GM12801 (cell line): Measurements from ENCODE around the gene MYO16.

Experiments used
- TF ChIP-seq, protein P1 (sequence below): IDR thresholded peaks from one replicate; pipeline ENCODE4 v1.5.1; 2011; ENCODE audit warnings: control low read depth; ENCODE audit not compliant: insufficient read length; ENCODE audit errors: extremely low read depth

Gene MYO16

DNA sequence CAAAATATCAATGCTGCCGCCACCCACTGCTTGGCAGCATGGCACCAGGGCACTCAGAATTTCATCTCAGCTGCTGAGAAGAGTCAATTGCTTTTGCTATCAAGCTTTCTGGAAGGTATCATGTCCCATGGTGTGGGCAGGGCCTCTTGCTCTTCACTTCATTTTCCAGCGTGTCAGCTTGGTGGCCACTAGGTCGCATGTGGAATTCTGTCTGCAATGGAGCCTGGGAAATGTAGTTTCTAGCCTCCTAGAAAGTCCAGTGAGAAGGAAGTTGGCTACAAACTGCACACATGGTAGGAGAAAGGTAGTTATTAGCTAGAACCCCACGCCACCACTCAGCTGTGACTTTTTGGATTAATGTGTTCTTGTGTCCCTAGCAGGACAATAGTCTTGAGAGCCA lies 105.3 kb downstream of the MYO16 start:
- TF ChIP-seq, protein P1, sequence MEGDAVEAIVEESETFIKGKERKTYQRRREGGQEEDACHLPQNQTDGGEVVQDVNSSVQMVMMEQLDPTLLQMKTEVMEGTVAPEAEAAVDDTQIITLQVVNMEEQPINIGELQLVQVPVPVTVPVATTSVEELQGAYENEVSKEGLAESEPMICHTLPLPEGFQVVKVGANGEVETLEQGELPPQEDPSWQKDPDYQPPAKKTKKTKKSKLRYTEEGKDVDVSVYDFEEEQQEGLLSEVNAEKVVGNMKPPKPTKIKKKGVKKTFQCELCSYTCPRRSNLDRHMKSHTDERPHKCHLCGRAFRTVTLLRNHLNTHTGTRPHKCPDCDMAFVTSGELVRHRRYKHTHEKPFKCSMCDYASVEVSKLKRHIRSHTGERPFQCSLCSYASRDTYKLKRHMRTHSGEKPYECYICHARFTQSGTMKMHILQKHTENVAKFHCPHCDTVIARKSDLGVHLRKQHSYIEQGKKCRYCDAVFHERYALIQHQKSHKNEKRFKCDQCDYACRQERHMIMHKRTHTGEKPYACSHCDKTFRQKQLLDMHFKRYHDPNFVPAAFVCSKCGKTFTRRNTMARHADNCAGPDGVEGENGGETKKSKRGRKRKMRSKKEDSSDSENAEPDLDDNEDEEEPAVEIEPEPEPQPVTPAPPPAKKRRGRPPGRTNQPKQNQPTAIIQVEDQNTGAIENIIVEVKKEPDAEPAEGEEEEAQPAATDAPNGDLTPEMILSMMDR = no peak

DNA sequence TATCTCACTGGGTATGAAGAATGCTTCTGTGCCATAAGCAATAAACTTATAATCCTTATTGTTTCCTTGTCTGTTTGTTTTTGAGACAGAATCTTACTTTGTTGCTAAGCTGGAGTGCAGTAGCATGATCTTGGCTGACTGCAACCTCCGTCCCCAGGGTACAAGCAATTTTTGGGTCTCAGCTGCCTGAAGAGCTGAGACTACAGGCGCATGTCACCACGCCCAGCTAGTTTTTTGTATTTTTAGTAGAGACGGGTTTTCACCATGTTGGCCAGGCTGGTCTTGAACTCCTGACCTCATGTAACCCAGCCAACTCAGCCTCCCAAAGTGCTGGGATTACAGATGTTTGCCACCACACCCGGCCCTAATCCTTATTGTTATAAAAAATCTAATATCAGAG lies 112.5 kb downstream of the MYO16 start:
- TF ChIP-seq, protein P1 = no peak

DNA sequence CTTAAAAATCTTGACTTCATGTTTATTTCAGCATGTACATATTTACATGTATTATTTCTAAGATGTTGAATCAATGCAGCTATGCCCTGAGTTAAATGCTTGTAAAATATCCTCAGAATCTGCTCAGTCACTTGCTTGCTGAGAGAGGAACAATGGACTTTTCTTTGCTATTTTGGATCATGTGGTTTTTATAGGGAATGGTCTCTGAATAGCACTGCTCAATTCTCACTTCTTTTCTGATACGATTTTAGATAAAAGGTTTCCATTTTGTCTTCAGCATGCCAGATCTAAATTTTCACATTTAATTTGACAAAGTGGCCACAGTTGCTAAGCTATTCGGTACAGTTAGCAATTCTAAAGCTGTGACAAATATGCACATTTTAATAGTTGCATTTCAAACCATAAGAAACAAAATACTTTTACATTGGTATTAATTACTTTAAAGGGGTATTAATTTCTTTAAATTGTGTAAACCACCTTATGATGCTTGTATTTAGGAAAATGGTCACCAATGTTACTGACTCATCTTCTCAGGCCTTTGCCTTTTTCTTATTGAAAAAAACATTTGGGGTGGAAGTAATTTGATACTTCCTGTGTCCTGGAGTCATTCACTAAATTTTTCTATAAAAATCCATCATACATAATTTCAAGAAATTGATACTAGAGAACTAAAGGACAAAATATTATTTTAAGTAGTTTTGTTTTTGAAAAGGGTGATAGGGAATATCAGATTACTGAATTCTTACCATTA lies 113.5 kb downstream of the MYO16 start:
- TF ChIP-seq, protein P1 = no peak

DNA sequence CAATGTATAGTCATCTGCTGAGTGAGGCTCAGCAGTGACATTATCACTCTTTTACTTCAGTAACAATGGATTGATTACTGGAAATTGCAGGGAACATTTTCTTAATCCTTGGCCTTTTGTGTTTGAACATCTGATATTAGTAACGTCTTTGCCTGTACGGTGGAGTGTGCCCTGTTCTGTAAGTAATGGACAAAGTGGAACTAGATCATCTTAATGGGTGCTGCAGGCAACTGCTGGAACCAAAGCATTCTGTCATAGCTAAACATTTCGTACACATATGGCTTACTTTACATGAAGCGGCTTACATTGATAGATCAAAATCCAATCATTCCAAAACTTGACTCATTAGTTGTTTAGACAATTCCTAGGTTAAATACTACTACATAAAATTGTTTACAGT lies 114.1 kb downstream of the MYO16 start:
- TF ChIP-seq, protein P1 = no peak

DNA sequence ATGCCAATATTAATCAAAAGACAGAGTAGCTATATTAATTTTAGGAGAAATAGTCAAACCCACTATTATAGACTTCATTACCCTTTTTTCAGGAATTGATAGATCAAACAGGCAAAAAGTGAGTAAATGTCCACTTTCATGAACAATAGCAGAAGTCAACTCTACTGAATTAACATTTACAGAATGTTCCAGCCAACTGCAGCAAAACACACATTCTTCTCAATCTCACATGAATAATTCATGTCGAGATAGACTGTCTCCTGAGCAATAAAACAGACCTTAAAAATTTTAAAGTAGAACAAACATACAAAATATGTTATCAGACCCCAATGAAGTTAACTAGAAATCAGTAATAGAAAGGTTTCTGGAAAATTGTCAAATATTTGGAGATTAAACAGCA lies 118.4 kb downstream of the MYO16 start:
- TF ChIP-seq, protein P1 = no peak

DNA sequence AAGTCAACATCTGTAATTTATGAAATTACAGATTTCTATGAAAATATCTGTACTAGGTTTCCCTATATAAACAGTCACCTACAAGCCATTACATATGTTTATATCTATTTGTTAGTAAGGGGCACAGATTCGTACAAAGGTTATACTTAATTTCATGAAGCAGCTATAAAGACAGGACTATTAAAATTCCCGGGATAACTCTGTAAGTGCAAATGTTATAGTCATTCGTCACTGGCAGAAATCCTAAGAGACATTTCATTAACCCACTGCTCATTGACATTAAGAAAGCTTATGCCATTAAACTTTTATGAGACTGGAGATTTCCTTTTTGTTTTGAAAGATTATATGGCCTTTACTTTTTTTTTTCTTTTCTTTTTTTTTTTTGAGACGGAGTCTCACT lies 122.9 kb downstream of the MYO16 start:
- TF ChIP-seq, protein P1 = no peak

DNA sequence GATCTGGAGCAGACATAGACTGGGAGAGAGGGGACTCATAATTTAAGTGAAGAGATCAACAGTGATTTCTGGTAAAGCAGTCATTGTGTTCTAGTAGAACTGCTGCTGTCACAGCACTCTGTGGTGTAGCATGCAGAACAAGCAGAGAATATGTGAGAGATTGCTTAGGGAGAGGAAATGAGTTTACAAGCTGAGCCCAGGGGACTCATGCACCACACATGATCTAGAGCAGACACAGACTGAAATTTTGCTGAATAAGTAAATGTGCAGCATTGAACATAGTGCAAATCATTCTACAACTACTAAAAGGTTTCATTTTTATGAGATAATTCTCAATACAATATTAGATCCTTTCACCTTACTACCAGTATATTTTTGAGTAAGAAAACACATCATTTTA lies 125.7 kb downstream of the MYO16 start:
- TF ChIP-seq, protein P1 = no peak
